RKO (cell line): Measurements from ENCODE around the gene SYT6.

ENCODE experiments used
- DNase-seq: peaks from one replicate; pipeline ENCODE4 v3.0.0-alpha.2; 2016; ENCODE audit warnings: low spot score

Gene SYT6

DNA sequence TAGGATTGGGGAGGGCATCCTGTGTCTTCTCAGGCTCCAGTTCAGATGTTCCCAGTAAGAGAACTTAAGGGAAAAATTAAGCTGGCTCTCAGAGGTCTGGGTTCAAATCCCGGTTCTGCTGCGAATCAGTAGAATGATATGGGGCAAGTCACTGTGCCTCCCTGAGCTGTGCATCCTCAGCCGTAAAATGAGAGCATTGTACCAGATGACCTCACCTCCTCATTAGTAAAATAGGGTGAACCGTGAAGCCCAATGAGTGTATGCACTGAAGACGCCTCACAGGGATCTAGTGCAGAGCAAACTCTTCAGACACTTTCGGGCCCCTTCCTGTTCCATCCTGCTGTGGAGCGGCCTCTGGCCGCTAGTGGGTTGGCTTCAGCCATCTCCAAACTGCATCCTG, 36.0 kb downstream of the SYT6 start:
- no peak for DNase-seq

DNA sequence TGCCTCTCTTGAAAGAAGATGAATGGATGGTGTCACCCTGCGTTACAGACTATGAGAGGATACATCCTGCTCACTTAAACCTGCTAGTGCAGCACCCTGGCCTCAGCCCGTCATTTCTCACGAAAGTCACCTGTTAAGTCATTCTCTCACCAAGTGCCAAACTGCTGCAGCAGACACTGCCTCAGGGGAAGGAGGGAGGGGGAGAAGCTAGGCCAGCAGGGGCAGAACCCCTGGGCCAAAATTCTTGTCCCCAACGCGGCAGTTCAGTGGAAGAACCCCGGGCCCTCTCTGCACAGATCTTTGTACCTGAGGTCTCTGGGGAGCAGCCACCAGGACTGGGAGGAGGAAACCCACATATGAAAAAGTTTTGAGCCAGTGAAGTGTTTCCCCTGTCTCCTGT, 37.6 kb downstream of the SYT6 start:
- no peak for DNase-seq

DNA sequence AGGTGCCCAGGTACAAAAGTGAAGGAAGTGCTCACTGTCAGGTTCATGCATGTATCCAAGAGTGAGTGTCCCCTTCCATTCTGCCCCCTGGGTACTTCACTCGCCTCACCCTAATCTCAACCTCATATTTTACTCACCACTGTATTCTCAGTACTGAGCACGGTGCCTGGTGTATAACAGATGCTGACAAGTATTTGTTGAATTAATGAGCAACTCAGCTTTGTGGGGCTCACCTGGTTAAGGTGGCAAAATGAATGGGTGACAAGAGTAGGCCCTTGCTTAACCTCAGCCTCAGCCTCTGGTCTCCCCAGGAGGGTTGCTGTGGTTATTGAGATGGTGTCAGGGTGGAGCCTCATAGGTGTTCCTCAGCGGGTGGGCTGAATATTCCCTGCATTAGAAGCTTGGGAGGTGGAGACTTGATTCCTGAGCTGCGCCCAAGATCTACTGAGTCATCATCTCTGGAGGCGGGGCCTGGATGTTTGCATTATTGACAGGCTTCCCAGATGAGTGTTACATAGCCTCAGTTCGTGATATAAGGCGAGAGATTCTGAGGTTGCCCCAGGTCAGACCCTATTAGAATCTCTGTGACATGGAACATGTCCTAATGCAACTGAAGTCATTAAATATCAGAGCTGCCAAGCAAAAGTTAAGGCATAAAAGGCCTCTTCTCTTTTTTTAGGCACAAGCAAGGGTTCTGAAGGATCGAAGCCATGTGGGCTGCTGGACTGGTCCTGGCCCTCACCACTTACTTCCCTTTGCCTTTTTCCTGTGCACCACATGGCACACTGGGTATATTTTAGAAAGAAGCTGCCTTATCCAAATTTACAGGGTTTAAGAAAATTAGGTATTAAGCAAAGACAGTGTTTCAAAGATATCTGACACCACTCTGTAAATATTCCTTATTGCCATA, 39.2 kb downstream of the SYT6 start:
- peak; percentile 39 for DNase-seq

DNA sequence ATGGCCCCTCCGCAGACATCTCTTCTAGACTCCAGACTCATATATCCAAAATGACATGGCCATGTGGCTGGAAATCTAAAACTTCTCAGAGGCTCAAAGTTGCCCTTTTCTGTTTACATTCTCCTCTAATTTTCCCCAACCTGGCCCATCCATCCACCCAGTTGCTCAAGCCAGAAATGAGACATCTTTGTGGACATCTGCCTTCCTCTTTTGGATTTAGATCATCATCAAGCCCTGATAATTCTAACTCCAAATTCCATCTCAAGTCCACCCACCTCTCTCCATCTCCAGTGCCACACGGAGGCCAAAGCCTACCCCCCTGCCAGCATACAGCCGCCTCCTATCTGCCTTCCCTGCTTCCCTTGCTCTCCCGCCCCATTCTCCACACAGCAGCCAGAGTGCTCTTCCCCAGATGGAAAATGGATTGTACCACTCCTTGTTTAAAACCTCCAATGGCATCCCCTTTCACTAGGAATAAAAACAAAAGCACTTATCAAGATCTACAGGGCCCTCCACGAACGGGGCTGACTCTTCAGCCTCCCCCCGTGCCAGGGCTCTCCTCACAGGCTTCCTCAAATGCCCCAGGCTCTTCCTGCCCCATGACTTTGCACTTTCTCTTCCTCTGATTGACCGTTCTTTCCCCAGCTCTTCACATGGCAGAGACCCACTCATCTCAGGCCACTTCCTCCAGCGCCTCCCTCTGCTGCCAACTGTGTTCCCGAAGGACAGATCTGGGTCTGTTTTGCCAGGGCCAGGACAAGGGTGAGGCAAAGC, 40.1 kb downstream of the SYT6 start:
- DNase-seq: no peak

DNA sequence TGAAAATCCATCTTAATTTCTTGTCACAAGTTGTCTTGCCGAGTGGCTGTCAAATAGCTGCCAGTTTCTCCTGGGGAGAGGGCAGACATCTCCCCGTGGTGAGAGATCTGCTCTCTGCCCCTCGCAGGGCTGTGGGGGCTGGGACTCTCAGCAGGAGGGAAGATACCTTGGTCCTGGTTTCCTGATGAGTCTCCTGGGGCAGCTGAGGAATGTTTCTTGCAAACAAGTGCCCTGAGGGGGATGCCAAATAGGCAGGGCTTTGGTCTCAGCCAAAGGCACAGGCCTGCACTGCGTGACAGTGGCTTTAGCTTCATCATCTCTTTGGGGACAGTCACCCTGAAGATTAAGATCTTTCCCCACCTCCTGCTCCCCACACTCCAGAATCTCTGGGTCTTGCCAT, 40.9 kb downstream of the SYT6 start:
- DNase-seq: no peak

DNA sequence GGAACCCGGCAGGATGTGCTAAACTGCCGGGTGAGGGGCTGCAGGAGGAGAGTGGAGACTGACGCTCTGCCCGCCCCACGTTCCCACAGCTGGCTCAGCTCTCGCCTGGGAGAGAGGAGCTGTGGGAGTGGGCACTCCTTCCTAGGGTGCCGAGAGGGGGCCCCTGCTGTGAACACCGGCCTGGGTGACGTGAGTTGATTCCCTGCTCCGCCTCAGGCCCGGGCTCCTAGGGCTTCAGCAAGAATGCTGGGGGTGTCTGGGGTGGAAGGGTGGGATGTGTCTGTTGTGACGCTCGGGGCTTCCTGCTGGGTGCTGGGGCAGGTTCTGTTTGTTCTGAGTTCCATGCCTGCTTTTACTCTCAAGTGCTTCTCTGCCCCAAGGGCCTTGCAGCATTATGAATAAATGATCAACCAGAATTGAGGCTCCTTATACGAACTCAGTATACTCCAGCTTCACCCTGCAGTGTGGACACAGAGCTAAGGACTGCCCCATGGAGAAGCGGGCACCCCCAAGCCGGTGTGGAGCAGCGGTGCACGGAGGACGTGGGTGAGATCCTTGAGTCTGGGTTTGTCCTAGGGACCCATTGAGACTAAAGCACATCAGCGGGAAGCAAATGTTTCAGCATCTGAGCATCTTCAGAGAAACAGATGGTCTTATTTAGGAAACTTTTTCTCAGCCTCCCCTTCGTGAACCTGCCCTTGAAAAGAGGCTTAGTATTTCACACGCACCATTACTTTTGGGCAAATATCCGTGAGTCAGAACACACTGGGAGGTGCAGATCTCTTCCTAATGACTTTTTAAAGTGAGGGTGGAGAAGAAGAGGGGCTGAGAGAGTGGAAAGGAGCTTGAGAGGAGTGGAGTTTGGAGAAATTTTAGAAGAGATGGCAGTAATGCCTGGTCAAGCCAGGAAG, 41.7 kb downstream of the SYT6 start:
- DNase-seq: no peak

DNA sequence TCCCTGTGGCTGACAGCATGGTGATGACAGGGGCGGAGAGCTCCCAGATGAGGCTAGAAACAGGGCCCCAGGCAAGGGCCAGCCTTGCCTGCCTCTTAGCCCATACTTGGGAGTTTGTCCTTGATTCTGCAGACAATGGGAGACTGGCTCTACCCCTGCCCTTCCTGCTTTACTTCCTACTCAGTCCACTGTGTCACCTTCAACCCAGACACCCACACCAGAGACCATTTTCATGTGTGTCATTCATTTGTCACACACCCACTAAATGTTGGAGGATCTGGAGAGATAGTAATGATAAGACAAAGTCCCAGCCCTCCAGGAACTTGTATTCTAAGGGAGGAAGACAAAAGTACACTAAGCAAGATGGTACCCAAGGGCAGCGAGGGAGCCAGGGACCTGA, 43.7 kb downstream of the SYT6 start:
- DNase-seq: no peak

DNA sequence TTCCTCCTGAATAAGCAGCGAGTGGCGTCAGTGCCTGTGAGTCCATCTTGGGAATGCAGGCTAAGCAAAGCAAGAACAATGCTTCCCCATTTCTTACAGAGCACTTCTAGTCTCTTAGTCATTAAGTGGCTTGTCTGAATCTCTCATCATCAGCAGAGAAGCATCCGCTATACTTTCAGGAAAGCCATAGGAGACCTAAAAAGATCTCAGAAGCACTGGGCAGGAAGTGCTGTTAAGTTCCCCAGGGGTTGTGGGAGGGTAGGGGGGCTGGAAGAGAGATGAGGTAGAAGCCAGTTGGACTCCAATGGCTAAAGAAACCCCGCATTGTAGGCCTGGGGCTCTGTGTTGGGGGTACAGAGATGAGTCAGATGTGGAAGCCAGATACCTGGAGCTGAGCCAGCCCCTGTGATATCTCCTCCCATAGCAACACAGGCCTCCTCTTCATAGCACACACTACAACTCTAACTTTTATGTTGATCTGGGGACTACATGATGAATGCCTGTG, 44.9 kb downstream of the SYT6 start:
- no peak for DNase-seq

DNA sequence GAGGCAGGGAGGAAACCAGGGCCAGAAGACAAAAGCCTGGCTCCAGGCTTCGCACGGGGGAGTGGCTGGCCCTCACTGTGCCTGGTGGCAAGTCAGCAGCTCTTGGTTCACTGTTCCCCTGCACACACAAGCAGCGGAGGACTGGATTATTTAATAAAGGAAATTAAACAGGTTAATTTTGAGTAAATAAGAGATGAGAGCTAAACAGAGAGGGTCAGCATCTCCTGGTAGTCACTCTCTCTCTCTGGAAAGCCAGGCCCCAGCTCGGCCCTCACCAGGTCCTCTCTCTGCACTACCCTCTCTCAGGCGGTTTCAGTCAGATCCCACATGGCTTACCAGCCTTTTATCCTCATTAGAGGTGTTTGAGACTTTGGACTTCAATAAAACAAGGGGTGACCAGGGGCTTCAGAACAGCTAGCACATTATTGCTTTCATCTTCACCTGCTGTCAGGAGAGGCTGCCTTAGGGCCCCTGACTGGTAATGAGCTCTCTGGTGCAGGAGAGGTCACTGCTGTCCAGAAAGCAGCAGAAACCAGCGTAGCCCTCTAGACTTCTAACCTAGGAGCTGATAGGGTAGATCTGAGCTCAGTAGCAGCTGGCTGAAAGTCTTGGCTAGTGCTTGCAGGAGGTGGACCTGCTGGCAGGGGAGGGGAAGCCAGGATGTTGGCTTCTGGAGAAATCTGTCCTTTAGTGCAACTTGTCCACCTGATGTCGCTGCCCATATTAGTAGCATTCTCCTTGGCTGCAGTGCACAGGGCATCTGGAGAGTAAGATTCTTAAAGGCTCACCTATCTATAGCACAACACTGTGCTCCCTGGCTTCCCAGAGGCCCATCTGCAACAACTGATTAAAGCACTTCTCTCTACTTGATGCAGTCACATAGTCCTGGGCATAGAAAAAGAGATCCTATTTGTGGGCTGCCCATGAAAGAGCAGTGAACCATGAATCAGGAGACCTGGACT, 45.9 kb downstream of the SYT6 start:
- DNase-seq: no peak

DNA sequence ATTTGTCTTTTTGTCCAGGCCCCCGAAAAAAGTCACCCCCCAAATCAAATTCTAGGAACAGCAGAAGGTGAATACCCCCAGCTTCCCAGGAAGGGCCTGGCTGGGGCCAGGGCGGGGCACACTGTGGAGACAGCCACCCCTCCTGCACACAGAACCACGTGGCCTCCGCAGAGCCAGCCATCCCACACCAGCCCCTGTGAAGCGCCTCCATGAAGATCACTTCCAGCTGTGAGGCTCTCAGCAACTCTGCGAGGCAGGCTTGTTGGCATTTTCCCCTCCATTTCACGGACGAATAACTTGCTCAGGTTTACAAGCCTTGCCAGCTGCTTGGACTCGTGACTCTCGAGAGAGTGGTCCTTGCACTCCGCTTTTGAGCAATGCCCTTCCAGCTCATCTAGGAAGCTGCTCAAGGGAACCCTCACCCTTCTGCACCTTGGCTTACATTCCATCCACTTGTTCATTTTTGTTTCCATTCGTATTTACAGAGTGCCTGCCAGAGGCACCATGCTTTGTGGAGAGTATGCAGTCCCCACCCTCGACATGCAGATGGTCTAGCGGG, 48.2 kb downstream of the SYT6 start:
- DNase-seq: no peak

DNA sequence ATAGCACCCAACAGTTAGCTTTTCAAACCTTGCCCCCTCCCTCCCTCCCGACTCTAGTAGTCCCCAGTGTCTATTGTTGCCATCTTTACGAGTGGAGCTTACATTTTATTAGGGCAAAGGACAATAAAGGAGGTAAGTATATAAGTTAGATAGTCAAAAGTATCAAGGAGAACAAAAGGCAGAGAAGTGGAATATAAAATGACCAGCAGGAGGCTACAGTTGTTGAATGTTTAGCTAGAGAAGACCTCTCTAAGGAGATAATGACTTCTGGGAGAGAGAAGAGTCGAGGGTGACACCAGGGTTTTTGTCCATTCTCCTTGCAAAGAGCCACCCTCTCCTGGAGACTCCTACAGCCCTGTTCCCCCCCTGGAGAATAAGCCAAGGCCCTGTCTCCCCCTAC, 48.7 kb downstream of the SYT6 start:
- no peak for DNase-seq

DNA sequence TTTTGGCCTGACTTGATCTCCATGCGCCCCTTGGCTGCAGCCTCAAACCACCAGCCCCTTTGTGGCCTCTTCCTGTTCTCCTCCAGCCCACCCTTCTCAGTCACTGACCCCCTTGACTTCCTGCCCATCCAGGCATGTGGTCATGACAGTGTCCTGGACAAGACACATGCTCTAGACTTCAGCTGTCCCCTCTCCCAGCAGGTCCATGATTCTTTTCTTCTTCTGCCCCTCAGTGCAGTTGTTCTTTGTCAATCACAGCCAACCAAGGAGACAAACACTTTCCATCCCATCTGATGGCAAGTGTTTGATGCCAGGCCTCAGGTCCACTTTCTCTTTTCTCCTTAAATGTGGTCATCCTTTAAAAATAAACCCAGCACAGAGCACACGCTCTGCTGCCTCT, 49.7 kb downstream of the SYT6 start:
- no peak for DNase-seq

DNA sequence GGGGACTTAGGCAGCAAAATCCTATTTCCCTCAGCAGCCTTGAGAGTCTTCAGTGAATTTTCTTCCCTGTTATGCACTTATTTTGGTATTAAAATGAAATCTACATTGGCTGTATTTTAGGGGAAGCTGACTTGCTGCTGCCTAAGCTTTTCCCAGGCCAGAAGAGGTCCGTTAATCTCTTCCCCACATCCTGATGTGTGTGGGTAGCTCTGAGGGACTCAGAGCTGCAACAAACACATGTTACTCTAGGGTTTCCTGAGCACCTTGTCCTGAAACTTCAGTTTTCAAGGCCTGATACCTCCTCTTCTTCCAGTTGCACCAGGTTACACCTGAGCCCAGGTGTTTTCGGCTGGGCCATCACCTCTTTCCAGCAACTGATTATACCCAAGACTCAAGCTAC, 51.5 kb downstream of the SYT6 start:
- no peak for DNase-seq

DNA sequence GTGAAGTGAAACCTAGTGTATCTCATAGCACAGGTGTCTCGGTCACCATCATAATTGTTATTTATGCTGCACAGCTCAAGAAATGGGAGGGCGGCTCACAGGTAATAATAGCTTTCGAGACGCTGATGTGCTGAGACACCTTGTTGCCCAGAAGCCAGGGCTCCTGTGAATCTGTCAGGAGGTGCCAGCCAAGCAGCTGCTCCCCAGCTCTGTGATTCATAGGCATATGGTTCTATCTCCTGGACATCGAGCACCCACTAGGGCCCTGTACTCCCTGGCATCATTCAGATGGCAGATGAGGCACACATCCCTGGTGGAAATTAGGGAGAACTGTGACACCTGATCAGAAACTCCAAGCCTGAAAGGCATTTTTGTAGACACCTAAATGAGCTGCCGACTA, 53.5 kb downstream of the SYT6 start:
- no peak for DNase-seq

DNA sequence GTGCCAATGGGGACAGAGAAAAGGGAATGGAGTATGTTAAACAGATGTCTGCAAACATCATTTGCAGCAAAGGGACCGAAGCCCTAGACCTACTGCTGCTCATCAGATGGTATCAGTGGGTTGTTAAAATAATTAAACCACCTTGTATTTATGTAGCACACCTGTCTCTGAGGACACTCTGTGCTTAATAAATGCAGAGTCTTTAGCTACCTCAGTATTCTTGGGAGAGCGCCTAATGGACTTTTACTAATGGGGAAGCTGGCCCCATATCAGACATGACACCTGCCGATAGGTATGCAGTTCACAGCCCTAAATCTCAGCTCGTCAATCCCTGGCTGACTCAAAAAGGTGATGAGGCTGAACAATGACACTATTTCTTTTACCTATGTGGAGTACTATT, 54.4 kb downstream of the SYT6 start:
- no peak for DNase-seq

DNA sequence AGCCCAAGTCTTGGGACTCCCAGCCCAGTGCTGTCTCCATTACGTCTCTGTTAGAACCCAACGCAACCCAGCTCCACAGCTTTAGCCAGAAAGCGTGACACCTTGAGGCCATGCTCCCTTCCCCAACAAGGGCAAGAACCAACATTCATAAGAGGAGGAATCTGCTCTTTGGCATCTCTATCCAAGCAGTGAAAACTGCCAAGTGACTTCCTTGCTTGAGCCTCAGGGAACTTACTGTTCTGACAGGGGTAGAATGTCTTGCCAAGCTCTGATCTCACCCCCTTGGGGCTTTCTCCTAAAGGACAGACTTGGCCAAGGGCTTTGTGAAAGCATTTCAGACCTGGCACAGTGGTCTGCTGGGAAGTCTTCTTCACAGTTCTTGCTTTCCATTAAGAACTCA, 56.6 kb downstream of the SYT6 start:
- DNase-seq: no peak

DNA sequence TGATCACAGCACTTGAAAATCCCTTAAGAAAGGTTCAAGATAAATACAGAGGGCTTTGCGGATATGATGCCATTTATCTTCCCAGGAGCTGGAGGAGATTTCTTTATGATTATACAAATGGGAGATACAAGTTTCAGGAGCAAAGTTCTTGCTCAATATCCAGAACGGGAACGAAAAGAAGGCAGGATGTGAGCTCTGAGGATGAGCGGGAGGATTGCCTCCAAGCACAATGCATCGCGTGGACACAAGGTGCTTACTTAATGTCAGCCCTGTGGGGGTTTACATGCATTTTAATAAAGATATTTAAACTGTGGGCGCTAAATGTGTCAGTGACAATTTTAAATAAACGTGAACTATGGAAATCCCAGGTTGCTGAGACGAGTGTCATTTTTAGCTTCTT, 59.0 kb downstream of the SYT6 start:
- no peak for DNase-seq

DNA sequence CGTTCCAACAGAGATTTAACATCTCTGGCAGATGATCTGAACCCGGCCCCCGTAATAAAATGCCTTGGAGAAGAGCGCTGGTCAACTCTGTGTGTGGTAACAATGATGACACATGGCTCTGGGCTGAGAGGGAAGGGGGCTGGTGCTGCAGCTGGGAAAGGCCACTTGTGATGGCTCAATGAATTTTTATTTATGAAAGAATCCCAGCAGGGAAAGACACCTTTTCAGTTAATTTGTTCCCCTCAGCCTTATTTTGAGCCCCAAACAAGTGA, 59.4 kb downstream of the SYT6 start:
- DNase-seq: no peak

DNA sequence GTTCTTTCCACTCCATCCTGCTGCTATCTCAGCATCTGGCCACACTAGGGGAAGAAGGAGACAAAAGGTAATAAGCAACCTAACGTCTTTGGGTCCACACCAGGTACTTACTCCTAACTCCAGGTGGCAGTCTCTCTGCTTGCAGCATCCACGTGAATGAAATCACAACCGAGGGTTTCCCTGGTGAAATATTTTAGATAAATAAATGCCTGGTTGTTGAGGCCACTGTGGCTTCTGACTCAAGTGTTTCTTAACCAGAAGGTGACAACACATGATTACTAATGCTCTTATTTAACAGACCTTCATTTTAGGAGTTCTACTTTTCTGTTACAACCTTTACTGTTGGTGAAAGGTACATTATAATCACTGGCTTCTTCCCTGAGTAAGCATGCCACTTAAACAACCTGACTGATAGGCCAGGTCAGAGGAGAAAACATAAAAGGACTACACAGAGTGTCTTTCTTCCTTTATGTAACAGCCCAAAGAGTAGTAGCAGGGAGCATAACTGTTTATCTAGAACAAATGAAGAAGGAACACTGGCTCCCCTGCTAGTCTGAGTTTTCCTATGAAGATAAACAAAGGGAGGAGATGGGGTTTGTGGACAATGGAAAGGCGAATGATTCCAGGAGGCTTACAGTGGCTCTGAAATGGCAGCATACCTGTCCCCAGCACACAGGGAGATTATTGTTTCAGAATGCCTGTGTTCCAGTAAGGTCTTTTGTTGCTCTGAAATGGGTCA, 59.9 kb downstream of the SYT6 start:
- DNase-seq: peak; percentile 26
